NCI-H1092 treated with DMSO at 0.1 percent for 48 hours (cell line): ENCODE data around the gene XIAP.
"Not testable (repeated sequence)": the region's sequence is repeated elsewhere in the genome, so short reads cannot be mapped to it uniquely, and the experiment has no call there.

Experiments
- DNase-seq: peaks from one replicate; lab custom pipeline; 2025; lab: John Stamatoyannopoulos, UW

XIAP gene

DNA sequence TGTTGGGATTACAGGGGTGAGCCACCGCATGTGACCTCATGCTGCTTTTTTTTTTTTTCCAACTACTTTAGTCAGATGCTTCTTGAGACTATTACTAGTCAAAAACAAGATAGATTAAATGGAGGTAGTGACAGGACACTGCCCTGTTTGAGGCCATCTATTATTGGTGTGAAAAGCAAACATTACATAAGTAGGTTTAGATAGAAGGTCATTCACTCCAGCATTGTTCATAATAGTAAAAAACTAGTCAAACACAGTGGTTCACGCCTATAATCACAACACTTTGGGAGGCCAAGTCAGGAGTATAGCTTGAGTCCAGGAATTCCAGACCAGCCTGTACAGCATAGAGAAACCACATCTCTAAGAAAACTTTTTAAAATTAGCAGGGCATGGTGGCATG is 16.3 kb downstream of the XIAP start:
- DNase-seq, result no peak

- no peak for DNase-seq
Observed at GRCh38 chrX:123876844-123877243, 17.0 kb downstream of the XIAP start.

GRCh38 chrX:123878252-123878721 is 18.4 kb downstream of the XIAP start:
- no peak for DNase-seq

GRCh38 chrX:123881330-123881729 is 21.5 kb downstream of the XIAP start:
- no peak for DNase-seq

DNA sequence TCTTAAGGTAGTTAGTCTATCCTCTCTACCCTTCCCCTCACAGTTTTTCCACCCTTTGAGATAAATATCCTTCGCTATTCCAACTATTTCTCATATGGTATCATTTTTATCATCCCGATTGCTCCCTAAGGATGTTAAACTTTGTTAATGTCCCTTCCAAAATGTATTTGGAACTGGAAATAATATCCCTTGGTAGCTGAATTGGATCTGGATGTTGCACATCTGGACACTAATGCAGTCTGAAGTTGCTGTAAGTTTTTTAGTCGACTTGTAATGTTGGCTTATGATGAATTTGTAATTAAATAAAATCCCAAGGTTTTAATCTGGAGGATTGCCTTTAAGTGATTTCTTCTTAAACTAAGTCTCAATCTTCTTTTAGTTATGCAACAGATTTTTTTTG is 22.5 kb downstream of the XIAP start:
- DNase-seq, result no peak

DNA sequence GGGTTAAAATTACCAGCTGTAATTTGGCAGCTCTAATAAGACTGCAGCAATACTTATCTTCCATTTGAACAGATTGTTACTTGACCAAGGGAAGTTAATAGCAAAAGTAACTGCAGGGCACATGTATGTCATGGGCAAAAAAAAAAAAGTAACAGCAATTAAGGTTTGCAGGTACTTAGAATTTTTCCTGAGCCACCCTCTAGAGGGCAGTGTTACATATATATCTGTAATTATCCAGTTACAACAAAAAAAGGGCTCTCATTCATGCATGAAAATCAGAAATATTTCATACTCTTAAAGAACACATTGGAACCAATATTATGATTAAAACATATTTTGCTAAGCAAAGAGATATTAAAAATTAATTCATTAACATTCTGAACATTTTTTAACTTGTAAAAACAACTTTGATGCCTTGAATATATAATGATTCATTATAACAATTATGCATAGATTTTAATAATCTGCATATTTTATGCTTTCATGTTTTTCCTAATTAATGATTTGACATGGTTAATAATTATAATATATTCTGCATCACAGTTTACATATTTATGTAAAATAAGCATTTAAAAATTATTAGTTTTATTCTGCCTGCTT is 25.1 kb downstream of the XIAP start:
- DNase-seq, result peak; percentile 70

DNA sequence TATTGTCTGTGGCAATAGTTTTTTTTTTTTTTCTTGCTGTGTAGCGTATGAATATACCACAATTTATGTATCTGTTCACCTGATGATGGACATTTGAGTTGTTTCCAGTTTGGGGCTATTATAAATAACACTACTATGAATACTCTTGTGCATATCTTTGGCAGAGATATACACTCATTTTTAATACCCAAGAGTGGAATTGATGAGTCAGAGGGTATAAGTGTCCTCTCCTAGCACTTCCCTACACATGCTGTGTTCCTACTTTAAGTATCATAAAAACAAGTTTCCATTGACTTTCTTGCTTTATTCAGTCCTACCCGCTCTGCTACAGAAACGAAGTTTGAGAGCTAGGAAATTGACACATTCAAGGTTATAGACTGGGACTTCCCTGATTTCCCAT is 39.8 kb downstream of the XIAP start:
- DNase-seq, result no peak

GRCh38 chrX:123903261-123903660 is 43.4 kb downstream of the XIAP start:
- DNase-seq, result not testable (repeated sequence)

GRCh38 chrX:123905332-123905731 is 45.5 kb downstream of the XIAP start:
- DNase-seq, result no peak

DNA sequence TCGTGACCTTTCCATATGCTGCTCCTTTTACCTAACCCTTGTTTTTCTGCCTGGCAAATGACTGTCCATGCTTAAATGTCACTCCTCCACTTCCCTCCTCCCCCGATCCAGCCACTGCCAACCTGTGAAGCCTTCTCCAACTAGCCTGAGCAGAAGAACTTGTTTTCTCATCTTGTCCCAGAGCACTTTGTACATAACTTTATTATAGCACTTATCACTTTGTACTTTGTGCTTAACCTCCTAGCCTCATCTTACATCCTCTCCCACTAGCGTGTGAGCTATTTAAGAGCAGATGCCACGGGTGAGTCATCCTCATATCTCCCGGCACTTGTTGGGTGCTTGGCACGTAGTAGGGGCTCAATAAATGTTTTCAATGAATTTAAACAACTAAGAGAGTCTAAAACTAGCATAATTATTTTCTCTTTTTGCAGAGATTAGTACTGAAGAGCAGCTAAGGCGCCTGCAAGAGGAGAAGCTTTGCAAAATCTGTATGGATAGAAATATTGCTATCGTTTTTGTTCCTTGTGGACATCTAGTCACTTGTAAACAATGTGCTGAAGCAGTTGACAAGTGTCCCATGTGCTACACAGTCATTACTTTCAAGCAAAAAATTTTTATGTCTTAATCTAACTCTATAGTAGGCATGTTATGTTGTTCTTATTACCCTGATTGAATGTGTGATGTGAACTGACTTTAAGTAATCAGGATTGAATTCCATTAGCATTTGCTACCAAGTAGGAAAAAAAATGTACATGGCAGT is 46.9 kb downstream of the XIAP start:
- no peak for DNase-seq

DNA sequence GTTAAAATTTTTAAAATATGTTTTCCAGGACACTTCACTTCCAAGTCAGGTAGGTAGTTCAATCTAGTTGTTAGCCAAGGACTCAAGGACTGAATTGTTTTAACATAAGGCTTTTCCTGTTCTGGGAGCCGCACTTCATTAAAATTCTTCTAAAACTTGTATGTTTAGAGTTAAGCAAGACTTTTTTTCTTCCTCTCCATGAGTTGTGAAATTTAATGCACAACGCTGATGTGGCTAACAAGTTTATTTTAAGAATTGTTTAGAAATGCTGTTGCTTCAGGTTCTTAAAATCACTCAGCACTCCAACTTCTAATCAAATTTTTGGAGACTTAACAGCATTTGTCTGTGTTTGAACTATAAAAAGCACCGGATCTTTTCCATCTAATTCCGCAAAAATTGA is 49.7 kb downstream of the XIAP start:
- DNase-seq, result no peak

DNA sequence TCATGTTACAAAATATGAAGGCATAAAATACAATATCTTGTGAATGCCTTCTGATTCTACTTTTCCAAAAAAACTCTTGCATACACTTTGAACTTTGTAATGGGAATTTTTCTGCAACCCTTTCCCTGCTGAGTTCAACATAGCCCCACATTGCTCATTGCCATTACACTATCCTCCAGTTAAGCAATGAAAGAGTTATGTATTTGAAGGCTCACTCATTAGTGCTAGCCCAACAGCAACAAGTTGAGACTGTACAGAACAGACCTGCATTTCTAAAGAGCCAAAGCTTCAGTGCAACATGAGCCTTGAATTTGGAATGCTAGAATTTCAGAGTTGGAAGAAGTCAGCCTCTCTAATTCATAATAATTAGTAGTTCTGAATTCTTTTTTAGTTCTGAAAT is 57.2 kb downstream of the XIAP start:
- no peak for DNase-seq

DNA sequence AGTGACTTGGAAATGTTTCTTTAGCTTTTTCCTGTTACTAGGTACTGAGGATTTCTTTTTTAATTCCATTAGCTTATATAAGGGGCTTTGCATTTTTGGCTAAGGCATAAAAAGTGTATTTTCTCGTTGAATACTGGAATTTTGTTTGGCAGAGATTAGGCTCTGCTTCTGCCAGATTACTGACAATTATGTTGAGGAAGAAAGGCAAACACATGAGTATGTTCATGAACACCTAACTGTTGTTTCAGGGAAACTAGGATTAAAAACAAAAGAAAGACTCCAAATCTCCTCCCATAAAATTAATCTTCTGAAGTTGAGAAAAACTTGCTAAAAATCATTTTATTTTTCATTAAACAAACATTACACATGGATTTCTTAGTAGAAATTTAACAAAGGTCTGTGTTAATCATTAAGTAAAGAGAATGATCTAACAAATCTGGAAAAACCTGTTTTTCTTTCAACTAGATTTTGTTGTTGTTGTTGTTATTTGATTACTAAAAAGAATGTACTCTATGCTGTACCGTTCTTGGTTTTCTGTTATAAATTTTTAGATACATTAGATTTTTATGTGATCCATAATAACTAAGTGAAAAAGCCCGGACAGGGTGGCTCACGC is 58.4 kb downstream of the XIAP start:
- DNase-seq, result no peak

GRCh38 chrX:123920105-123920785 is 60.4 kb downstream of the XIAP start:
- DNase-seq, result no peak

- DNase-seq, result no peak
Observed at GRCh38 chrX:123923211-123923610, 63.4 kb downstream of the XIAP start.

- DNase-seq, result no peak
Observed at GRCh38 chrX:123924186-123924585, 64.3 kb downstream of the XIAP start.

DNA sequence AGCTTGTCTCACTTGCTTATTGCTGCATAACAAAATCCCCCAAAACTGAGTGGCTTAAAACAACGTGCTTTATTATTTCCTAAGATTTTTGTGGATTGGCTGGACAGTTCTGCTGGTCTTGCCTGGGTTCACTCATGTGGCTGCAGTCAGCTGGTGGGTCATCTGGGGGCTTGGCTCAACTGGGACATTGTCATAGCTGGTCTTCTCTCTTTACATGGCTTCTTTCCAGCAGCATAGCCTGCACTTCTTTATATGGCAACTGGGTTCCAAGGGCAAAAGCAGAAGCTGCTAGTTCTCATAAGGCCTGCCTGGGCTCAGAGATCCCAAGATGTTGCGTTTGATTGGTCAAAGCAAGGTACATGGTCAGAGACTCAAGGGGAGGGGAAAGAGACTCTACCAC is 68.0 kb downstream of the XIAP start:
- no peak for DNase-seq

GRCh38 chrX:123932055-123932454 is 72.2 kb downstream of the XIAP start:
- DNase-seq, result not testable (repeated sequence)

DNA sequence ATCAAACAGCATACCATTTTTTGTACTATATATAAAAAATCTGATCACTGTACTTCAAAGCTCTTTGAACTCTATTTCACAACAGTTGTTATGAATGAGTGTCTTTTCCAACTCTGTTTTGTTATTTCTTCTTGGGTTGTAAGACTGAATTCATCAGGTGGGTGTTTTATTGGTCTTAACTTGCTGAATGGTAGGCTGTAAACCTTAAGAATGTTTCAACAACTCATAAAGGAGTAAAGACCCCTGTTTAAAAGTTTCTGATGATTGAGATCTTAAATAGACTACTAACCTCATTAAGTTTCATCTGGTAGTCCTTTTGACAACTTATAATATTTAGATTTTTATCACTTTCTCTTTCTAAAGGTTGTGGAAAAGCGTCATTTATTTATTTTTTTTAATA is 83.2 kb downstream of the XIAP start:
- no peak for DNase-seq

- no peak for DNase-seq
Observed at GRCh38 chrX:123943488-123943887, 83.6 kb downstream of the XIAP start.

DNA sequence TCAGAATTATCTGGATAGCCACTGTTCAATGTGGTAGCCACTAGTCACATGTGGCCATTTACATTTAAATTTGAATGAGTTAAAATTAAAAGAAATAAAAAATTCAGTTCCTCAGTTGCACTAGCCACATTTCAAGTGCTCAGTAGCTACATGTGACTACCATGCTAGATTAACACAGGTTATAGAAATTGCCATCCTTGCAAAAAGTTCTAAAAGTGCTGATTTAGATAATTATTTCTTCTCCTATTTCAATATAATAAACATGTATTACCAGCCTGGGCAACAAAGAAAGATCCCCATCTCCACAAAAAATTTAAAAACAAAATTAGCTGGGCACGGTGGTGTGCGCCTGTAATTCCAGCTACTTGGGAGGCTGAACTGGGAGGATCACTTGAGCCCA is 90.0 kb downstream of the XIAP start:
- no peak for DNase-seq

DNA sequence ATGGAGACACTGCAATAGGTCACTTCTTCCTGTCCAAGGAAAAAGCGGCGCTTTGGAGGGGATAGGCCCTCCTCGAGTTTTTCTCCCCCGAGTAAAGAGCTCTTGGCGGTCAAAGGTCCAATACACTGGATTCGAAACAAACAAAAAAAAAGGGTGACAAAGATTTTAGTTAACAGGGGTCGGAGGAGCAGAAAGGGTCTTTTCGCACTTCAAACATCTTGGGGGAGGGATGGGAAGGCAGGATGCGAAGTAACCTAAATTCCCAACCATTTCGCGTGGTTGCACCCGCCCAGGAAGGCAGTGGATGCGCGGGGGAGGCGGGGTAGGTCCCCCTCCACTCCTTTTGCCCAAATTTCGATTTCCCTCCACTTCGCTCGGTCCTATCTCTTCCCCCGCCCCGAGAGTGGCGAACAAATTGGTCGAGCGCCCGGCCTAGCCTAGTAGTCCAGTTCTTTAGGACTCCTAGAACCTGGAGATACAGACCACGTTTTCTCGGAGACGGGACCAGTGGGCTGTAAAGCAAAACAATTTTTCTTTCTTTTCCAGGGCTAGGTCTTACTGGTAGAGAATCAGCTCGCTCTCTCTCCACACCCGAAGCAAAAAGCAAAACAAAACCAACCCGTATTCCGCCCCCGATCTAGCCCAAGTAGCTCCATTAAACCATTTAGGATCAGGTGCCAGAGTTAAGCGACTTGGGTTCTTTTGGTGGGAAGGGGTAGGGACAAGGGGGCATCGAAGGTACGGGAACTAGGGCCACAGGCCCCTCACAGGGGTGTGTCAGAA is 99.6 kb downstream of the XIAP start:
- peak; percentile 36 for DNase-seq
